WTC11 (cell line): ENCODE results near the gene GLRX2.

ENCODE experiments used
- ETV6 ChIP-seq: sonication (generic); formaldehyde crosslinking; IDR thresholded peaks from 2 replicates; pipeline ENCODE4 v1.8.1; 2022; ENCODE audit warnings: mild to moderate bottlenecking, missing genetic modification reagents
- NFYB ChIP-seq: sonication (generic); formaldehyde crosslinking; conservative IDR thresholded peaks from 2 replicates; pipeline ENCODE4 v1.8.0; 2022; ENCODE audit warnings: low read depth, missing genetic modification reagents
- NR3C1 ChIP-seq: sonication (generic); formaldehyde crosslinking; conservative IDR thresholded peaks from 2 replicates; pipeline ENCODE4 v1.8.1; 2023; ENCODE audit warnings: low read depth, mild to moderate bottlenecking, missing genetic modification reagents
- RELA ChIP-seq: sonication (generic); formaldehyde crosslinking; IDR thresholded peaks from 2 replicates; pipeline ENCODE4 v1.8.1; 2022; ENCODE audit warnings: missing genetic modification reagents, mild to moderate bottlenecking, borderline replicate concordance
- SP1 ChIP-seq: sonication (generic); formaldehyde crosslinking; conservative IDR thresholded peaks from 2 replicates; pipeline ENCODE4 v1.8.1; 2022; ENCODE audit warnings: missing genetic modification reagents
- TEAD1 ChIP-seq: sonication (generic); formaldehyde crosslinking; IDR thresholded peaks from 2 replicates; pipeline ENCODE4 v1.8.0; 2022; ENCODE audit warnings: mild to moderate bottlenecking, missing genetic modification reagents
- ZBTB21 ChIP-seq: sonication (generic); formaldehyde crosslinking; IDR thresholded peaks from 2 replicates; pipeline ENCODE4 v1.8.1; 2023; ENCODE audit warnings: mild to moderate bottlenecking, missing genetic modification reagents, borderline replicate concordance
- ZNF232 ChIP-seq: sonication (generic); formaldehyde crosslinking; IDR thresholded peaks from 2 replicates; pipeline ENCODE4 v1.8.0; 2022; ENCODE audit warnings: mild to moderate bottlenecking, missing genetic modification reagents
- TF ChIP-seq, protein P1 (sequence below): sonication (generic); formaldehyde crosslinking; conservative IDR thresholded peaks from 2 replicates; pipeline ENCODE4 v1.8.1; 2022; ENCODE audit warnings: mild to moderate bottlenecking, missing genetic modification reagents
- TF ChIP-seq, protein P2 (sequence below): fragments of 200-600 bp; IDR thresholded peaks from 2 replicates; pipeline ENCODE4 v1.8.0; 2022; ENCODE audit warnings: antibody characterized with exemption
- TF ChIP-seq, protein P3 (sequence below): sonication (generic); formaldehyde crosslinking; IDR thresholded peaks from 2 replicates; pipeline ENCODE4 v1.8.1; 2022; ENCODE audit warnings: low read depth, missing genetic modification reagents, borderline replicate concordance
- TF ChIP-seq, protein P4 (sequence below): sonication (generic); formaldehyde crosslinking; IDR thresholded peaks from 2 replicates; pipeline ENCODE4 v1.8.0; 2023; ENCODE audit warnings: mild to moderate bottlenecking, missing genetic modification reagents
- TF ChIP-seq, protein P5 (sequence below): sonication (generic); formaldehyde crosslinking; IDR thresholded peaks from 2 replicates; pipeline ENCODE4 v1.8.1; 2023; ENCODE audit warnings: mild to moderate bottlenecking, missing genetic modification reagents, moderate library complexity
- TF ChIP-seq, protein P6 (sequence below): sonication (generic); formaldehyde crosslinking; IDR thresholded peaks from 2 replicates; pipeline ENCODE4 v1.8.1; 2023; ENCODE audit warnings: mild to moderate bottlenecking, moderate library complexity, missing genetic modification reagents

DNA sequence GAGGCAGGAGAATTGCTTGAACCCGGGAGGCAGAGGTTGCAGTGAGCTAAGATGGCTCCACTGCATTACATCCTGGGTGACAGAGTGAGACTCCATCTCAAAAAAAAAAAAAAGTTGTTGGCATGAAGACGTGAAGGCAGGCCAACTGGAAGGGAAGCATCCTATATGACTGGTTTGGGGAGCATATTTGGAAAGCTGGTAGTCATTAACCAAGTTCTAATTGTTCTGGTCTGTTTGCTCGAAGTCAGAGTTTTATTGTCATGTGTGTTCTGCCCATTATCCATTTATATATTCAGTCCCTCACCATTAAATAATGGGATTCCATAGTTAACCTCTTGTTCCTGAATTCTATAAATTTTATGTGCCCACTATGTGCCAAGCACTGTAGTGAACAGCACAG lies 3.3 kb upstream of the GLRX2 start:
- TF ChIP-seq, protein P1, sequence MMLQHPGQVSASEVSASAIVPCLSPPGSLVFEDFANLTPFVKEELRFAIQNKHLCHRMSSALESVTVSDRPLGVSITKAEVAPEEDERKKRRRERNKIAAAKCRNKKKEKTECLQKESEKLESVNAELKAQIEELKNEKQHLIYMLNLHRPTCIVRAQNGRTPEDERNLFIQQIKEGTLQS (CRISPR knock-in tag), result no peak
- TF ChIP-seq SP1 (no peak), TEAD1 (CRISPR knock-in tag) (no peak), RELA (CRISPR knock-in tag) (no peak), ZNF232 (CRISPR knock-in tag) (no peak), ZBTB21 (CRISPR knock-in tag) (no peak), ETV6 (CRISPR knock-in tag) (no peak), NR3C1 (CRISPR knock-in tag) (no peak), NFYB (CRISPR knock-in tag) (no peak)
- TF ChIP-seq, protein P2, sequence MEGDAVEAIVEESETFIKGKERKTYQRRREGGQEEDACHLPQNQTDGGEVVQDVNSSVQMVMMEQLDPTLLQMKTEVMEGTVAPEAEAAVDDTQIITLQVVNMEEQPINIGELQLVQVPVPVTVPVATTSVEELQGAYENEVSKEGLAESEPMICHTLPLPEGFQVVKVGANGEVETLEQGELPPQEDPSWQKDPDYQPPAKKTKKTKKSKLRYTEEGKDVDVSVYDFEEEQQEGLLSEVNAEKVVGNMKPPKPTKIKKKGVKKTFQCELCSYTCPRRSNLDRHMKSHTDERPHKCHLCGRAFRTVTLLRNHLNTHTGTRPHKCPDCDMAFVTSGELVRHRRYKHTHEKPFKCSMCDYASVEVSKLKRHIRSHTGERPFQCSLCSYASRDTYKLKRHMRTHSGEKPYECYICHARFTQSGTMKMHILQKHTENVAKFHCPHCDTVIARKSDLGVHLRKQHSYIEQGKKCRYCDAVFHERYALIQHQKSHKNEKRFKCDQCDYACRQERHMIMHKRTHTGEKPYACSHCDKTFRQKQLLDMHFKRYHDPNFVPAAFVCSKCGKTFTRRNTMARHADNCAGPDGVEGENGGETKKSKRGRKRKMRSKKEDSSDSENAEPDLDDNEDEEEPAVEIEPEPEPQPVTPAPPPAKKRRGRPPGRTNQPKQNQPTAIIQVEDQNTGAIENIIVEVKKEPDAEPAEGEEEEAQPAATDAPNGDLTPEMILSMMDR, result no peak
- TF ChIP-seq, protein P3, sequence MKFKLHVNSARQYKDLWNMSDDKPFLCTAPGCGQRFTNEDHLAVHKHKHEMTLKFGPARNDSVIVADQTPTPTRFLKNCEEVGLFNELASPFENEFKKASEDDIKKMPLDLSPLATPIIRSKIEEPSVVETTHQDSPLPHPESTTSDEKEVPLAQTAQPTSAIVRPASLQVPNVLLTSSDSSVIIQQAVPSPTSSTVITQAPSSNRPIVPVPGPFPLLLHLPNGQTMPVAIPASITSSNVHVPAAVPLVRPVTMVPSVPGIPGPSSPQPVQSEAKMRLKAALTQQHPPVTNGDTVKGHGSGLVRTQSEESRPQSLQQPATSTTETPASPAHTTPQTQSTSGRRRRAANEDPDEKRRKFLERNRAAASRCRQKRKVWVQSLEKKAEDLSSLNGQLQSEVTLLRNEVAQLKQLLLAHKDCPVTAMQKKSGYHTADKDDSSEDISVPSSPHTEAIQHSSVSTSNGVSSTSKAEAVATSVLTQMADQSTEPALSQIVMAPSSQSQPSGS (CRISPR knock-in tag), result no peak
- TF ChIP-seq, protein P4, sequence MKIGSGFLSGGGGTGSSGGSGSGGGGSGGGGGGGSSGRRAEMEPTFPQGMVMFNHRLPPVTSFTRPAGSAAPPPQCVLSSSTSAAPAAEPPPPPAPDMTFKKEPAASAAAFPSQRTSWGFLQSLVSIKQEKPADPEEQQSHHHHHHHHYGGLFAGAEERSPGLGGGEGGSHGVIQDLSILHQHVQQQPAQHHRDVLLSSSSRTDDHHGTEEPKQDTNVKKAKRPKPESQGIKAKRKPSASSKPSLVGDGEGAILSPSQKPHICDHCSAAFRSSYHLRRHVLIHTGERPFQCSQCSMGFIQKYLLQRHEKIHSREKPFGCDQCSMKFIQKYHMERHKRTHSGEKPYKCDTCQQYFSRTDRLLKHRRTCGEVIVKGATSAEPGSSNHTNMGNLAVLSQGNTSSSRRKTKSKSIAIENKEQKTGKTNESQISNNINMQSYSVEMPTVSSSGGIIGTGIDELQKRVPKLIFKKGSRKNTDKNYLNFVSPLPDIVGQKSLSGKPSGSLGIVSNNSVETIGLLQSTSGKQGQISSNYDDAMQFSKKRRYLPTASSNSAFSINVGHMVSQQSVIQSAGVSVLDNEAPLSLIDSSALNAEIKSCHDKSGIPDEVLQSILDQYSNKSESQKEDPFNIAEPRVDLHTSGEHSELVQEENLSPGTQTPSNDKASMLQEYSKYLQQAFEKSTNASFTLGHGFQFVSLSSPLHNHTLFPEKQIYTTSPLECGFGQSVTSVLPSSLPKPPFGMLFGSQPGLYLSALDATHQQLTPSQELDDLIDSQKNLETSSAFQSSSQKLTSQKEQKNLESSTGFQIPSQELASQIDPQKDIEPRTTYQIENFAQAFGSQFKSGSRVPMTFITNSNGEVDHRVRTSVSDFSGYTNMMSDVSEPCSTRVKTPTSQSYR (CRISPR knock-in tag), result no peak
- TF ChIP-seq, protein P5, sequence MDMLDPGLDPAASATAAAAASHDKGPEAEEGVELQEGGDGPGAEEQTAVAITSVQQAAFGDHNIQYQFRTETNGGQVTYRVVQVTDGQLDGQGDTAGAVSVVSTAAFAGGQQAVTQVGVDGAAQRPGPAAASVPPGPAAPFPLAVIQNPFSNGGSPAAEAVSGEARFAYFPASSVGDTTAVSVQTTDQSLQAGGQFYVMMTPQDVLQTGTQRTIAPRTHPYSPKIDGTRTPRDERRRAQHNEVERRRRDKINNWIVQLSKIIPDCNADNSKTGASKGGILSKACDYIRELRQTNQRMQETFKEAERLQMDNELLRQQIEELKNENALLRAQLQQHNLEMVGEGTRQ (CRISPR knock-in tag), result no peak
- TF ChIP-seq, protein P6, sequence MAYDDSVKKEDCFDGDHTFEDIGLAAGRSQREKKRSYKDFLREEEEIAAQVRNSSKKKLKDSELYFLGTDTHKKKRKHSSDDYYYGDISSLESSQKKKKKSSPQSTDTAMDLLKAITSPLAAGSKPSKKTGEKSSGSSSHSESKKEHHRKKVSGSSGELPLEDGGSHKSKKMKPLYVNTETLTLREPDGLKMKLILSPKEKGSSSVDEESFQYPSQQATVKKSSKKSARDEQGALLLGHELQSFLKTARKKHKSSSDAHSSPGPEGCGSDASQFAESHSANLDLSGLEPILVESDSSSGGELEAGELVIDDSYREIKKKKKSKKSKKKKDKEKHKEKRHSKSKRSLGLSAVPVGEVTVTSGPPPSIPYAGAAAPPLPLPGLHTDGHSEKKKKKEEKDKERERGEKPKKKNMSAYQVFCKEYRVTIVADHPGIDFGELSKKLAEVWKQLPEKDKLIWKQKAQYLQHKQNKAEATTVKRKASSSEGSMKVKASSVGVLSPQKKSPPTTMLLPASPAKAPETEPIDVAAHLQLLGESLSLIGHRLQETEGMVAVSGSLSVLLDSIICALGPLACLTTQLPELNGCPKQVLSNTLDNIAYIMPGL (CRISPR knock-in tag), result no peak
